H1 (cell line): ENCODE results near the gene DCTN3.

Experiments
- ASH2L ChIP-seq: fragments of 200-600, 300-600 bp; sonication (generic); IDR thresholded peaks from one replicate; pipeline ENCODE4 v1.7.1; 2017; ENCODE audit warnings: low read length
- EP300 ChIP-seq, 2 experiments: IDR thresholded peaks; 1 replicate in 1 of 2; 2 replicates in 1 of 2; pipeline ENCODE4 v1.6.1; 2011 to 2012; ENCODE audit warnings: low read depth in 2 of 2, low read length in 2 of 2, mild to moderate bottlenecking in 2 of 2, borderline replicate concordance in 1 of 2, inconsistent platforms in 1 of 2, moderate library complexity in 1 of 2
- POLR2A ChIP-seq, 2 experiments: IDR thresholded peaks; 1 replicate in 1 of 2; 2 replicates in 1 of 2; pipeline ENCODE4 v1.6.1; 2011; ENCODE audit warnings: low read depth in 2 of 2, low read length in 2 of 2, mild to moderate bottlenecking in 2 of 2; ENCODE audit errors: control extremely low read depth in 1 of 2
- TF ChIP-seq, protein P1 (sequence below), 3 experiments: IDR thresholded peaks; 1 replicate in 2 of 3; 2 replicates in 1 of 3; pipeline versions ENCODE4 v1.5.1 to v1.6.1; 2011; ENCODE audit warnings: low read length in 3 of 3, mild to moderate bottlenecking in 3 of 3, inconsistent platforms in 2 of 3, low read depth in 1 of 3, moderate library complexity in 1 of 3; ENCODE audit not compliant: insufficient read depth in 1 of 3; ENCODE audit errors: control extremely low read depth in 1 of 3

DNA sequence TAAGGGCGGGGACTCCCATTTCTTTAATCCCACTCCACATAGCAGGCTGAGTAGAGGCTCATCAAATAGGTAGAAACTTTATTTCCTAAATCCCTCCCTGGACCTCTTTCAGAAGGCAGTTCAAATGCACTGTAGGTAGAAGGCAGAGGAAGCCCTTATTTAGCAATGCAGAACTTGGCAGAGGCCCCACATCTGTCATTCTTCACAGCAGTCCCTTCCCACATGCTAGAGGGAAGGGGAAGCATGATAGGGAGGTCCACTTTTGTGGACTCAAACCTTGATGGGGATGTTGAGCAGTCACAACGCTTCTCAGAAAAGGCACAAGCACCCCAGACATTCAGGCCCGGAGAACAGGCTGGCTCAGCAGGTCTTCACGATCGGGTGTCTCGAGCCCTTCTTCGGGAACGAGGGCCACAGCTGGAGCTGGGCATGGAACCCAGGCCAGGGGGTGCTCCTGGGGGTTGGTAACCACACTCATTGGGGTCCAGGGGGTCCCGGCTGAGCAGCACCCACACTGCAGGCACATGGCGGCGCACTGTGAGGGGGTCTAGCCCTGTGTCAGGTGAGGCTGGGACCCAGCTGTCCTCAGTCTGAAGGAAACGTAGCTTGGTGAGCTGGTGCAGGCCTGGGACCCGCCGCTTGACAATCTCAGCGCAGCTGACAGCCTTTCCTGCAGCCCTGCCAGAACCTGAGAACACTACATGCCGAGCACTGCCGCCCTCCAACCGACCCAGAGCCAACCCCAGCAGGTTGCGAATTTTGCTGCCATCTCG, 9.7 kb downstream of the DCTN3 start:
- TF ChIP-seq ASH2L: no peak
- TF ChIP-seq EP300 (IDR thresholded peaks at IDR 0.05; ENCODE audit: borderline replicate concordance in 1 of 2, low read depth in 2 of 2, low read length in 2 of 2): no peak
- TF ChIP-seq, protein P1, sequence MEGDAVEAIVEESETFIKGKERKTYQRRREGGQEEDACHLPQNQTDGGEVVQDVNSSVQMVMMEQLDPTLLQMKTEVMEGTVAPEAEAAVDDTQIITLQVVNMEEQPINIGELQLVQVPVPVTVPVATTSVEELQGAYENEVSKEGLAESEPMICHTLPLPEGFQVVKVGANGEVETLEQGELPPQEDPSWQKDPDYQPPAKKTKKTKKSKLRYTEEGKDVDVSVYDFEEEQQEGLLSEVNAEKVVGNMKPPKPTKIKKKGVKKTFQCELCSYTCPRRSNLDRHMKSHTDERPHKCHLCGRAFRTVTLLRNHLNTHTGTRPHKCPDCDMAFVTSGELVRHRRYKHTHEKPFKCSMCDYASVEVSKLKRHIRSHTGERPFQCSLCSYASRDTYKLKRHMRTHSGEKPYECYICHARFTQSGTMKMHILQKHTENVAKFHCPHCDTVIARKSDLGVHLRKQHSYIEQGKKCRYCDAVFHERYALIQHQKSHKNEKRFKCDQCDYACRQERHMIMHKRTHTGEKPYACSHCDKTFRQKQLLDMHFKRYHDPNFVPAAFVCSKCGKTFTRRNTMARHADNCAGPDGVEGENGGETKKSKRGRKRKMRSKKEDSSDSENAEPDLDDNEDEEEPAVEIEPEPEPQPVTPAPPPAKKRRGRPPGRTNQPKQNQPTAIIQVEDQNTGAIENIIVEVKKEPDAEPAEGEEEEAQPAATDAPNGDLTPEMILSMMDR (IDR thresholded peaks at IDR 0.05; ENCODE audit: control extremely low read depth in 1 of 3, insufficient read depth in 1 of 3, low read depth in 1 of 3, low read length in 3 of 3): no peak
- TF ChIP-seq POLR2A (IDR thresholded peaks at IDR 0.05; ENCODE audit: control extremely low read depth in 1 of 2, low read depth in 2 of 2, low read length in 2 of 2): no peak
